HepG2 (cell line): ENCODE data around the gene FAF1. TPM values are rescaled to one million over a fixed set of nuclear protein-coding genes. Genes with fewer than 3 reads are reported as not detected.

Source experiments
- BORCS8-MEF2B ChIP-seq: sonication (generic); formaldehyde crosslinking; IDR thresholded peaks from 2 replicates; pipeline ENCODE4 v1.8.0; 2022; ENCODE audit warnings: mild to moderate bottlenecking, missing genetic modification reagents
- FOXA3 ChIP-seq: IDR thresholded peaks from 2 replicates; pipeline ENCODE4 v1.6.1; 2016; ENCODE audit warnings: missing genetic modification reagents, missing compliant biosample characterization
- HNF4A ChIP-seq: sonication (generic); formaldehyde crosslinking; IDR thresholded peaks from 2 replicates; pipeline ENCODE4 v1.4.0; 2020; ENCODE audit warnings: missing genetic modification reagents
- KAT8 ChIP-seq: IDR thresholded peaks from 2 replicates; pipeline ENCODE4 v1.6.1; 2016; ENCODE audit warnings: missing genetic modification reagents, missing compliant biosample characterization
- MLX ChIP-seq: IDR thresholded peaks from 2 replicates; pipeline ENCODE4 v1.6.1; 2016
- NFYB ChIP-seq: sonication (generic); formaldehyde crosslinking; IDR thresholded peaks from 2 replicates; pipeline ENCODE4 v1.4.0; 2020; ENCODE audit warnings: missing genetic modification reagents
- PHF8 ChIP-seq: sonication (generic); formaldehyde crosslinking; IDR thresholded peaks from 2 replicates; pipeline ENCODE4 v1.5.0; 2020; ENCODE audit warnings: missing genetic modification reagents
- RNF219 ChIP-seq: sonication (generic); formaldehyde crosslinking; IDR thresholded peaks from 2 replicates; pipeline ENCODE4 v1.5.0; 2020; ENCODE audit warnings: mild to moderate bottlenecking, missing genetic modification reagents
- SALL2 ChIP-seq: sonication (generic); formaldehyde crosslinking; IDR thresholded peaks from 2 replicates; pipeline ENCODE4 v1.8.1; 2023; ENCODE audit warnings: mild to moderate bottlenecking, missing genetic modification reagents, inconsistent platforms
- SPEN ChIP-seq: sonication (generic); formaldehyde crosslinking; IDR thresholded peaks from 2 replicates; pipeline ENCODE4 v1.5.1; 2020; ENCODE audit warnings: low read depth, mild to moderate bottlenecking, missing genetic modification reagents
- TBX3 ChIP-seq: fragments of 450-650 bp; IDR thresholded peaks from 2 replicates; pipeline ENCODE4 v1.6.1; 2017; ENCODE audit warnings: antibody characterized with exemption, mild to moderate bottlenecking, inconsistent platforms, borderline replicate concordance
- TCF7L2 ChIP-seq: IDR thresholded peaks from 2 replicates; pipeline ENCODE4 v1.6.1; 2011; ENCODE audit warnings: mild to moderate bottlenecking, low read depth, low read length, moderate library complexity
- USF2 ChIP-seq, 2 experiments: sonication (generic) in 1 of 2; formaldehyde crosslinking in 1 of 2; IDR thresholded peaks; 2 replicates each; pipeline versions ENCODE4 v1.5.1 to v1.6.1; 2011 to 2020; ENCODE audit warnings: borderline replicate concordance in 1 of 2, low read depth in 1 of 2, low read length in 1 of 2, mild to moderate bottlenecking in 1 of 2, missing genetic modification reagents in 1 of 2, moderate library complexity in 1 of 2
- ZNF549 ChIP-seq: sonication (generic); formaldehyde crosslinking; IDR thresholded peaks from 2 replicates; pipeline ENCODE4 v1.5.0; 2020; ENCODE audit warnings: missing genetic modification reagents
- ZNF616 ChIP-seq: sonication (generic); formaldehyde crosslinking; IDR thresholded peaks from 2 replicates; pipeline ENCODE4 v1.5.0; 2020; ENCODE audit warnings: low read depth, mild to moderate bottlenecking, missing genetic modification reagents
- ZNF75D ChIP-seq: sonication (generic); formaldehyde crosslinking; IDR thresholded peaks from 2 replicates; pipeline ENCODE4 v1.8.1; 2023; ENCODE audit warnings: missing genetic modification reagents, mild to moderate bottlenecking, borderline replicate concordance
- ZNF777 ChIP-seq: sonication (generic); formaldehyde crosslinking; IDR thresholded peaks from 2 replicates; pipeline ENCODE4 v1.4.0; 2020; ENCODE audit warnings: missing genetic modification reagents
- polyA plus RNA-seq, 8 experiments: library from polyadenylated mRNA; depleted of rRNA in 3 of 8; stranded (reverse) in 7 of 8; unstranded in 1 of 8; fragments of >200 nt; fragmentation: Illumina TruSeq in 4 of 8; extraction: Trizol in 4 of 8; gene quantifications; 2 replicates each; pipeline versions ENCODE4 v1.2.1 to v1.2.3, GENCODE V29; 2011 to 2016; ENCODE audit warnings: low read depth in 4 of 8, missing spikeins in 1 of 8, mixed read lengths in 1 of 8; ENCODE audit not compliant: insufficient read depth in 1 of 8
- total RNA-seq, 5 experiments: library from RNA; depleted of rRNA; stranded (reverse); fragments of >200 nt; fragmentation: Illumina TruSeq; extraction: Trizol; gene quantifications; 2 replicates each; pipeline ENCODE4 v1.2.3, GENCODE V29; 2016; ENCODE audit warnings: low read depth in 1 of 5
- TF ChIP-seq, protein P1 (sequence below): sonication (generic); formaldehyde crosslinking; IDR thresholded peaks from 2 replicates; pipeline ENCODE4 v1.5.1; 2020; ENCODE audit warnings: missing genetic modification reagents, mild to moderate bottlenecking, borderline replicate concordance
- TF ChIP-seq, protein P2 (sequence below): IDR thresholded peaks from 2 replicates; pipeline ENCODE4 v1.6.1; 2016; ENCODE audit warnings: missing biosample characterization, missing genetic modification reagents, low read depth
- TF ChIP-seq, protein P3 (sequence below): sonication (generic); formaldehyde crosslinking; IDR thresholded peaks from 2 replicates; pipeline ENCODE4 v1.8.1; 2023; ENCODE audit warnings: missing genetic modification reagents, mild to moderate bottlenecking, borderline replicate concordance

The FAF1 gene
- total and polyA plus RNA-seq, 2 of the 13 experiments (the other 11 are each of a cell fraction or from before 2014, with no cell fraction given) = 19.4 to 63.3 TPM

- TF ChIP-seq RNF219 (CRISPR knock-in tag) (no peak), ZNF616 (no peak), MLX (CRISPR knock-in tag) (no peak), FOXA3 (CRISPR knock-in tag) (no peak), HNF4A (peak; percentile 13; the same call in 1 of the 2 replicates), NFYB (CRISPR knock-in tag) (no peak), ZNF75D (no peak), ZNF777 (no peak), TCF7L2 (no peak), SALL2 (CRISPR knock-in tag) (no peak), USF2 (IDR thresholded peaks at IDR 0.05; ENCODE audit: low read depth, low read length) (no peak), USF2 (CRISPR knock-in tag; IDR thresholded peaks at IDR 0.05; ENCODE audit: borderline replicate concordance) (no peak), TBX3 (no peak), PHF8 (CRISPR knock-in tag) (no peak), SPEN (CRISPR knock-in tag) (no peak), ZNF549 (CRISPR knock-in tag) (no peak), KAT8 (CRISPR knock-in tag) (no peak), BORCS8-MEF2B (no peak)
- TF ChIP-seq, protein P1, sequence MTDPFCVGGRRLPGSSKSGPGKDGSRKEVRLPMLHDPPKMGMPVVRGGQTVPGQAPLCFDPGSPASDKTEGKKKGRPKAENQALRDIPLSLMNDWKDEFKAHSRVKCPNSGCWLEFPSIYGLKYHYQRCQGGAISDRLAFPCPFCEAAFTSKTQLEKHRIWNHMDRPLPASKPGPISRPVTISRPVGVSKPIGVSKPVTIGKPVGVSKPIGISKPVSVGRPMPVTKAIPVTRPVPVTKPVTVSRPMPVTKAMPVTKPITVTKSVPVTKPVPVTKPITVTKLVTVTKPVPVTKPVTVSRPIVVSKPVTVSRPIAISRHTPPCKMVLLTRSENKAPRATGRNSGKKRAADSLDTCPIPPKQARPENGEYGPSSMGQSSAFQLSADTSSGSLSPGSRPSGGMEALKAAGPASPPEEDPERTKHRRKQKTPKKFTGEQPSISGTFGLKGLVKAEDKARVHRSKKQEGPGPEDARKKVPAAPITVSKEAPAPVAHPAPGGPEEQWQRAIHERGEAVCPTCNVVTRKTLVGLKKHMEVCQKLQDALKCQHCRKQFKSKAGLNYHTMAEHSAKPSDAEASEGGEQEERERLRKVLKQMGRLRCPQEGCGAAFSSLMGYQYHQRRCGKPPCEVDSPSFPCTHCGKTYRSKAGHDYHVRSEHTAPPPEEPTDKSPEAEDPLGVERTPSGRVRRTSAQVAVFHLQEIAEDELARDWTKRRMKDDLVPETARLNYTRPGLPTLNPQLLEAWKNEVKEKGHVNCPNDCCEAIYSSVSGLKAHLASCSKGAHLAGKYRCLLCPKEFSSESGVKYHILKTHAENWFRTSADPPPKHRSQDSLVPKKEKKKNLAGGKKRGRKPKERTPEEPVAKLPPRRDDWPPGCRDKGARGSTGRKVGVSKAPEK (CRISPR knock-in tag) = no peak
- TF ChIP-seq, protein P2, sequence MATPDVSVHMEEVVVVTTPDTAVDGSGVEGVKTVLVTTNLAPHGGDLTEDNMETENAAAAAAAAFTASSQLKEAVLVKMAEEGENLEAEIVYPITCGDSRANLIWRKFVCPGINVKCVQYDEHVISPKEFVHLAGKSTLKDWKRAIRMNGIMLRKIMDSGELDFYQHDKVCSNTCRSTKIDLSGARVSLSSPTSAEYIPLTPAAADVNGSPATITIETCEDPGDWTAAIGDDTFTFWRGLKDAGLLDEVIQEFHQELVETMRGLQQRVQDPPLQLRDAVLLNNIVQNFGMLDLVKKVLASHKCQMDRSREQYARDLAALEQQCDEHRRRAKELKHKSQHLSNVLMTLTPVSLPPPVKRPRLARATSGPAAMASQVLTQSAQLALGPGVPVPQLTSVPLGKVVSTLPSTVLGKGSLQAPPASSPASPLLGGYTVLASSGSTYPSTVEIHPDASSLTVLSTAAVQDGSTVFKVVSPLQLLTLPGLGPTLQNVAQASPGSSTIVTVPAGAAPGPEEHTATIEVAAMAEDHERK = no peak
- TF ChIP-seq, protein P3, sequence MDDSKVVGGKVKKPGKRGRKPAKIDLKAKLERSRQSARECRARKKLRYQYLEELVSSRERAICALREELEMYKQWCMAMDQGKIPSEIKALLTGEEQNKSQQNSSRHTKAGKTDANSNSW (CRISPR knock-in tag) = no peak
Observed at GRCh38 chr1:50976890-50977574, 17.0 kb upstream of the FAF1 start (continued).
